GM12801 (cell line): ENCODE data around the gene COL21A1.

ENCODE experiments used
- TF ChIP-seq, protein P1 (sequence below): IDR thresholded peaks from one replicate; pipeline ENCODE4 v1.5.1; 2011; ENCODE audit warnings: control low read depth; ENCODE audit not compliant: insufficient read length; ENCODE audit errors: extremely low read depth

Gene COL21A1

DNA sequence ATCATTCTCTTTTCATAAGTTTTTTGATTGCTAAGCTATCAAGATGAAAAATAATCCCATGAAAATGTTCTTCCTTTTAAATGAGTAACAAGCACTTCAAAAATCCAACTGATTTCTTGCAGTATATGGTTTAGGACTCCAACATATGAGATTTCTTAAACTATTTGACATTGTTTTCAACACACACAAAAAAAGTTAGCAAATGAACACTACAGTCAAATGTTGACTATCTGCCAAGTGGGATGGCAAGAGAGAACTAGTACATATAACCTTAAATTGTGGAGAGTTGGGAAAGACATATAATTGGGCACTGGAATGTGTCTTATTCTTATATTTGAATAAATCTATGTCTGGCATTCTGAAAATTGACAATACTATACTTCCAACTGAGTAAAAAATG is 15.6 kb downstream of the COL21A1 start:
- TF ChIP-seq, protein P1, sequence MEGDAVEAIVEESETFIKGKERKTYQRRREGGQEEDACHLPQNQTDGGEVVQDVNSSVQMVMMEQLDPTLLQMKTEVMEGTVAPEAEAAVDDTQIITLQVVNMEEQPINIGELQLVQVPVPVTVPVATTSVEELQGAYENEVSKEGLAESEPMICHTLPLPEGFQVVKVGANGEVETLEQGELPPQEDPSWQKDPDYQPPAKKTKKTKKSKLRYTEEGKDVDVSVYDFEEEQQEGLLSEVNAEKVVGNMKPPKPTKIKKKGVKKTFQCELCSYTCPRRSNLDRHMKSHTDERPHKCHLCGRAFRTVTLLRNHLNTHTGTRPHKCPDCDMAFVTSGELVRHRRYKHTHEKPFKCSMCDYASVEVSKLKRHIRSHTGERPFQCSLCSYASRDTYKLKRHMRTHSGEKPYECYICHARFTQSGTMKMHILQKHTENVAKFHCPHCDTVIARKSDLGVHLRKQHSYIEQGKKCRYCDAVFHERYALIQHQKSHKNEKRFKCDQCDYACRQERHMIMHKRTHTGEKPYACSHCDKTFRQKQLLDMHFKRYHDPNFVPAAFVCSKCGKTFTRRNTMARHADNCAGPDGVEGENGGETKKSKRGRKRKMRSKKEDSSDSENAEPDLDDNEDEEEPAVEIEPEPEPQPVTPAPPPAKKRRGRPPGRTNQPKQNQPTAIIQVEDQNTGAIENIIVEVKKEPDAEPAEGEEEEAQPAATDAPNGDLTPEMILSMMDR = no peak

DNA sequence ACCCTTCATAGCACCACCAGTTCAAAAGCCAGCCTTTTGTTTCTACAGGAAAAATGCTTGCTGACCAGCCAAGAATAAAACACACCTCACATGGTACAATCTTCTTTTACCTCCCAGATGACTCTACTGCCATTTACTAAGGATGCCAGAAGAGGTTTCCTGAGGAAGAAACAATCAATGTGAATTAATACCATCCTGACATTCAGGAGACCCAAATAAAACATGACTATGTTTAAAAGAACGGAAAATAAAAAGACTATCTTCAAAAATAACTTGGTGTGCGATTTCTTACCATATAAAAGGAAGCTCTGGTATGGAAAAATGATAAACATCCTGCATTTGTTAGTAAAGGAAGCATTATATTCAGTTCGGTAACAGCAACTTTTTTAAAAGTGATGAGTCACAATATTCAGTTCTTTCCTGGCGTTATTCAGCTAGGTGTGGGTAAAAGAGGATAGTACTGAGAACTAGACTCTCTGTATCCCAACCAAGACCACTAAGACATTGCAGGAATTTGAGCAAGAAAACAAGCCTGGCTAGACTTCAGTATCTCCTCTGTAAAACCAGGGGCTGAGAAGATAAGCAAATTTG is 16.3 kb downstream of the COL21A1 start:
- TF ChIP-seq, protein P1 = no peak

DNA sequence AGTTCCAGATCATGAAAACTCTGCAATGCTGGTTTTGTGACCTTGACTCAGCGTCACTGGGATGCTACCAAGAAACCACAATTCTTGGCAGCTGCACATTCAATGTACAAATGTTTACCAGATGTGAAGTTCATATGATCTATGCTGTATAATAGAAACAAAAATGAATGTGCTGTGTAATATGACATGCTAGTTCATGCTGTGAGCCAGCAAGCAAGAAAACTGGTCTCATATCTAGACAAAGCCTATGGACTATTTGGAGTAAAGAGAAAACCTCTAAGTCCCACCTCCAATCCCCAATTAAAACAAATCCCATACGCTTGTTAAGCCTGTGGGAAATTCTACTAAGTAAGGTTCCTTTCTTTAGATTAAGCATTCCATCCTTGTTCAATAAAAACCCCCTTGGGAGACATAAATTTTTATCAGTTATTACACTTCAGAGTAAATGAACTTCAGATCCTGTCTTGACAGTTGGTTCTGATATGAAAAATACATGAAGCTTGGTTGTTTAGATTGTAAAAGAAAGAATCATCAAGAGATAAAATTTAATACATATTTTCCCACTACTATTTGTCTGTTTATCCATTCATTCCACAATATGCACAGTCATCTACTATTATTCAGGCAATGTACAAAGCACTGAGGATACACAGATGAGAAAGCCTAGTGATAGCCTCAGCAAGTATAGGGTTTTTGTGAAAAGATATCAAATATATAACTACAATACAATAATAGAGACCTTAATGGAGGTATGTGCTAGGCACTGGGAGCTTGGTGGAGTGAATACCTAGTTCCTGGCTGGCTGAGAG is 20.1 kb downstream of the COL21A1 start:
- TF ChIP-seq, protein P1 = no peak

DNA sequence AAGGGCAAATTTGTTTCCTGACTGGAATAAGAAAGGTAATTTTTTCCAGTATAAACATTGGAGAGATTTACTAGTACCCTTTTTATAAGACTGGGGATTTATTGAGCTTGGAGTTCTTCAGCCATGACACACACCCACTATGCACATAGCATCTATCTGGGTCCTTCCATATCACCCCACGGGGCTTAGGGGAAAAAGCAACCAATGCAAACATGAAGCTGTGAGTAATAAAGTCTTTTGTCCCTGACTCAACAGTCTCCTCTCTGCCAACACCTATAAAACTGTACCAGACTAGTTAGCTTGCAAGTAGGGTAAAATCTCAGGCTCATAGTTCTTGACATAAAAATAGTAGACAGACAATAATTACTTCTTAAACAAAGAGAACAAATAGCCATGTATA is 23.4 kb downstream of the COL21A1 start:
- TF ChIP-seq, protein P1 = no peak

DNA sequence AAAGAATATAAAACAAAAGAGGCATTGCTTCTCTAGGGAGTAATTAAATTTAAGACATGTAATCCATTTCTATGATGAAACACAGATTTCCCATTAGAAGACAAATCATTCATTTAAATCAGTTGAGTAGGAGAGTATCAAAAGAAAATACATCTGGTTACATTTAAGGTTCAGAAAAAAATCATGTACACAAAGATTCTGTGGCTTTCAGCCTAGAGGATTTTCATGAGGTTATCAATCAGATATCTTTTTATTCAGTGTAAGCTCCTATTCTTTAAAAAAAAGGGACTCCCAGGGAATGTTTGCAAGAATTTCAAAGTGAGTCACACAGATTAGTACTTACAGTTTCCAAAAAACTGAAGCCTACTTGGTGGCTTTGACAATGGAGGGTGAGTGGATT is 24.9 kb downstream of the COL21A1 start:
- TF ChIP-seq, protein P1 = no peak

DNA sequence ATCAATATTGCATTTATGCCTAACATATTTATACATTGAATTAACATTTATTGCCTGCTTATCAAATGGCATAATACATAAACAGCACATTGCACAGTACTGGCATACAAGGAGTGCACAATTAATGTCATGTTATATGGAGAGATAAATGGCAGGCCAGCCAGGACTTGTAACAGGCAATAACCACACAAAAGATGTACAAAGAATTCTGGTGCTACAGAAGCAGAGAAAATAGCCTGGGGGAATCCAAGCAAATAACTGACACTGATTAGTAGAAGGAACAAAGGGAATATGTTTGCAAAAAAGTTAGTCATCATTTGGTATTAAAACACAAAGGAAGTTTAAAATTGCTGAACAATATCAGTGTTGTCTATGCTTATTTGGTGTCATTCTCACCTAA is 27.3 kb downstream of the COL21A1 start:
- TF ChIP-seq, protein P1 = no peak

DNA sequence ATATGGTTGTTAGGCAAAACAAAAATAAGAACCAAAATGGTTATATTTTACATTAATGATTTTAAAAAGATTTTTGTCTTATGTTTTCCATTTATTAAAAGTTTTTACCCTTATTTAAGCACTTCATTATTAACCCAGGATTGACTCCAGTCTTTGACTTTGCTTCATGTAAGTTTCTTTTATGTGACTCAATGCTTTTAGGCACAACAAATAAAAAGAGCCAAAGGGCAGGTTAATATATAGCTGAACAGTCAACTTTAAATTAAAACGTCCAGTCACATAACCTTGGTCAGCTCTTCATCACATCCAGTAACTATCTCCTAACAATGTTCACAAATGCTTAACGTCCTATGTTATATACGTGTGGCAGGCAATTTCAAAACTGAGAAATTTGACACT is 32.7 kb downstream of the COL21A1 start:
- TF ChIP-seq, protein P1 = no peak
